Measurements from ENCODE around the gene HTR1D. TPM values are rescaled to one million over a fixed set of nuclear protein-coding genes. Genes with fewer than 3 reads are reported as not detected.

HTR1D gene
- total and polyA plus RNA-seq, 2 donors (not counting 3 experiments of a cell fraction or from before 2014, with no cell fraction given): 1.5 to 1.9 TPM

GRCh38 chr1:23215751-23216449 is 1.4 kb downstream of the HTR1D start:
- Histone ChIP-seq H3K4me2 (ENCODE audit: insufficient read depth, low read length) (no peak overlapping the region), H3K4me1 (ENCODE audit: control insufficient read depth, extremely low read depth, insufficient read depth, low read length) (peaks cover 13% of the 10 kb centered on the region), H3K9me1 (replicated peaks; ENCODE audit: control insufficient read depth, extremely low read depth, insufficient read depth, low read length) (no peaks in the 10 kb centered on the region), H3K27me3 (ENCODE audit: control insufficient read depth in 2 of 2, insufficient read depth in 2 of 2, low read length in 2 of 2) (peaks cover 0 to 7% of the 10 kb centered on the region in 2 experiments), H3K9me3 (replicated peaks; ENCODE audit: control insufficient read depth, insufficient read depth, low read length) (no peaks in the 10 kb centered on the region), H3K9ac (replicated peaks; ENCODE audit: extremely low read depth, insufficient read depth, low read length) (no peak overlapping the region), H3K79me2 (ENCODE audit: control insufficient read depth, insufficient read depth, low read length) (no peaks in the 10 kb centered on the region), H2AFZ (ENCODE audit: low read depth, low read length) (no peak overlapping the region), H4K20me1 (replicated peaks; ENCODE audit: control insufficient read depth, extremely low read depth, insufficient read depth, low read length) (no peaks in the 10 kb centered on the region), H3K36me3 (ENCODE audit: control insufficient read depth in 2 of 2, extremely low read depth in 1 of 2, insufficient read depth in 2 of 2, low read length in 2 of 2) (no peaks in the 10 kb centered on the region), H3K4me3 (replicated peaks in 1 of 3; ENCODE audit: insufficient read depth in 1 of 3, low read depth in 1 of 3, low read length in 3 of 3) (no peak overlapping the region), H3K27ac (ENCODE audit: insufficient read depth, low read depth, low read length) (no peak overlapping the region)
- BruUV-seq (replicated peaks): no TSS peak
- DNase-seq (ENCODE audit: low read depth, low spot score) (no peak), FAIRE-seq (no peak)
- POLR2A ChIA-PET: interaction anchor here (0.6 kb wide), 1 partner anchor 97 kb away, joined by 7 read pairs; no protein-coding TSS in a partner anchor
- CTCF ChIA-PET: interaction anchor here (0.8 to 4.4 kb wide), 16 partner anchors 9 to 324 kb away, joined by 3 to 26 read pairs (median 4); partner anchors contain the start of gene HNRNPR
- dilution Hi-C loops (cut with MboI; ENCODE audit: extremely low pct_ligation_motif_present, low sequenced_read_pairs): no loop called here
- TF ChIP-seq EZH2 (IDR thresholded peaks at IDR 0.05; ENCODE audit: borderline replicate concordance, low read depth, low read length, severe bottlenecking) (no peak), CTCF (IDR thresholded peaks at IDR 0.05; ENCODE audit: extremely low read depth in 1 of 2, insufficient read depth in 1 of 2, low read depth in 1 of 2, low read length in 2 of 2) (no peak), JUN (IDR thresholded peaks at IDR 0.05; ENCODE audit: borderline replicate concordance, insufficient read depth, insufficient read length, low read depth) (no peak), FOS (IDR thresholded peaks at IDR 0.05; ENCODE audit: borderline replicate concordance, insufficient read depth, low read length) (no peak), POLR2AphosphoS5 (IDR thresholded peaks at IDR 0.05; ENCODE audit: insufficient read depth, low read depth, low read length) (no peak), MYC (IDR thresholded peaks at IDR 0.05; ENCODE audit: low read depth, low read length) (no peak), POLR2A (IDR thresholded peaks at IDR 0.05; ENCODE audit: low read depth, low read length) (no peak), GATA2 (IDR thresholded peaks at IDR 0.05; ENCODE audit: insufficient read depth, insufficient read length, low read depth, low read length) (no peak)
- intact Hi-C loops (cut with micrococcal nuclease): no loop called here

Measured in endothelial cell of umbilical vein (primary cell).